ENCODE data around the gene HNF1B. TPM values are rescaled to one million over a fixed set of nuclear protein-coding genes. Genes with fewer than 3 reads are reported as not detected.

HNF1B gene
- total RNA-seq, 4 donors from 2014 or later, result 0.29 to 1.5 TPM; not detected in 2

DNA sequence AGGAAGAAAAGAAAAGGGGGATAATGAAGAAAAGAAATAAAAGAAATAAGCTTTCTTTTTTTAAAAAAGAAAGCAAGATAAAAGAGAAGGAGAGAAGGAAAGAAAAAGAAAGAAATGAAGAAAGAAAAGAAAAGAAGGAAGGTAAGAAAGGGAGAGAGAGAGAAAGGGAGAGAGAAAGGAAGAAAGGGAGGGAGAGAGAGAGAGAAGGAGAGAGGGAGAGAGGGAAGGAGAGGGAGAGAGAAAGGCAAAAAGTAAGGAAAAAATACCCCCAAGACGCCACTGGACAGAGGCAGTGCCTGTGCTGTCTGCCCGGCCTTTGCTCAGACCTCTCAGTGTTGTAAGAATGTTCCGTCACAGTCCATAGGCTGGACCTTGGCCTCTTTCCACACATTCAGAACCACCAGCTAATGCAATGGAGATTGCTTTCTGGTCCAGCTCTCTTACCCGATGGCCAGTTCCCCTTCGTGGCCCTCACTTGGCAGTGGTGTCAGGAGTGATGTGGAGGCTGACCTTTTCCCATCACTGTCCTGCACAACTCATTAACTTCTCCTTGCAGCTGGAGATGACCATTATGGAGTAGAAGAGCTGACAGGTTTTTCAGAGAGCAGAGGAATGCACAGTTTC is 14.3 kb upstream of the HNF1B start:
- no peak for DNase-seq
- intact Hi-C loops (cut with DNase I; ENCODE audit: low total_unique reads), result no loop called here
- H3K36me3 ChIP-seq, result no peaks in the 10 kb centered on the region
- H3K9me3 ChIP-seq, result no peaks in the 10 kb centered on the region
- no peaks in the 10 kb centered on the region for H3K27me3 ChIP-seq
- TF ChIP-seq, protein P1, sequence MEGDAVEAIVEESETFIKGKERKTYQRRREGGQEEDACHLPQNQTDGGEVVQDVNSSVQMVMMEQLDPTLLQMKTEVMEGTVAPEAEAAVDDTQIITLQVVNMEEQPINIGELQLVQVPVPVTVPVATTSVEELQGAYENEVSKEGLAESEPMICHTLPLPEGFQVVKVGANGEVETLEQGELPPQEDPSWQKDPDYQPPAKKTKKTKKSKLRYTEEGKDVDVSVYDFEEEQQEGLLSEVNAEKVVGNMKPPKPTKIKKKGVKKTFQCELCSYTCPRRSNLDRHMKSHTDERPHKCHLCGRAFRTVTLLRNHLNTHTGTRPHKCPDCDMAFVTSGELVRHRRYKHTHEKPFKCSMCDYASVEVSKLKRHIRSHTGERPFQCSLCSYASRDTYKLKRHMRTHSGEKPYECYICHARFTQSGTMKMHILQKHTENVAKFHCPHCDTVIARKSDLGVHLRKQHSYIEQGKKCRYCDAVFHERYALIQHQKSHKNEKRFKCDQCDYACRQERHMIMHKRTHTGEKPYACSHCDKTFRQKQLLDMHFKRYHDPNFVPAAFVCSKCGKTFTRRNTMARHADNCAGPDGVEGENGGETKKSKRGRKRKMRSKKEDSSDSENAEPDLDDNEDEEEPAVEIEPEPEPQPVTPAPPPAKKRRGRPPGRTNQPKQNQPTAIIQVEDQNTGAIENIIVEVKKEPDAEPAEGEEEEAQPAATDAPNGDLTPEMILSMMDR (IDR thresholded peaks at IDR 0.05), result no peak
- TF ChIP-seq POLR2A (IDR thresholded peaks at IDR 0.05), result no peak
- no peaks in the 10 kb centered on the region for H3K4me1 ChIP-seq
- no peak overlapping the region for H3K27ac ChIP-seq
- H3K4me3 ChIP-seq, result no peak overlapping the region

DNA sequence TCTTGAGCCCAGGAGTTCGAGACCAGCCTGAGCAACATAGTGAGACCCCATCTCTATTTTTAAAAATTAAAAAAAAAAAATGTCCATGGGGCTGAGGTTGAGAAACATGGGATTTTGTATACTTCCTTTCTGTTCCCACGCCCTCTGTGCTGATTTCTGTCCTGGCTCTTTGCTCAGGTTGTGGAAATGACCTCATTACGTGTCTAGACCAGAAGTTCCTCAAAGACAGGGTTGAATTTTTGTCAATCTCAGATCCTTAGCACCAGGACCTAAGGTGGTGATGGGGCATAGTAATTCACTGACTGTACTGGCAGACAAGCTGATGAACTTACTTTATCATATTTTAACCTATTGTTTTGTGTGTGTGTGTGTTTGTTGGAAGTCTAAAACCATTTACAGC is 11.2 kb upstream of the HNF1B start:
- intact Hi-C loops (cut with DNase I; ENCODE audit: low total_unique reads), result no loop called here
- no peak overlapping the region for H3K4me3 ChIP-seq
- H3K36me3 ChIP-seq, result no peaks in the 10 kb centered on the region
- TF ChIP-seq, protein P1 (IDR thresholded peaks at IDR 0.05), result no peak
- no peak for TF ChIP-seq POLR2A (IDR thresholded peaks at IDR 0.05)
- no peaks in the 10 kb centered on the region for H3K27me3 ChIP-seq
- no peak for DNase-seq
- no peaks in the 10 kb centered on the region for H3K9me3 ChIP-seq
- H3K27ac ChIP-seq, result no peak overlapping the region
- no peaks in the 10 kb centered on the region for H3K4me1 ChIP-seq

DNA sequence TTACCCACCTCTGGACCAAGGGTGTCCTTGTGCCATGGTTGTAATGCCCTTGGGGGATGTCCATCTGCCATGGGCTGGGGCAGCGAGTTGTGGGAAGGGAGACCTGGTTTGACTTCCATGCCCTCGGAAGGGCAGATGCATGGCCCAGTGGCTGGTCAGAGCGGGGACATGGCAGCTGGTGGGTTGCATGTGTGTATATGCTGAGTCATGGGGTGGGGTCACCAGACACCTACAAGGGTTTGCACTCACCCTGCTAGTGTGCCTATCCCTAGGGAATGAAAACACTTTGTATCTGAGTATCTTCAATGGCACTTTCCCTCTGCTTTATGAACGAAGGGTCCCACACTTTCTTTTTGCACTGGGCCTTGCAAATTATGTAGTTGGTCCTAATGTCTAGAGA is 10.6 kb upstream of the HNF1B start:
- Histone ChIP-seq H3K27ac (no peak overlapping the region), H3K36me3 (no peaks in the 10 kb centered on the region), H3K27me3 (no peaks in the 10 kb centered on the region), H3K9me3 (no peaks in the 10 kb centered on the region), H3K4me1 (no peaks in the 10 kb centered on the region), H3K4me3 (no peak overlapping the region)
- intact Hi-C loops (cut with DNase I; ENCODE audit: low total_unique reads), result no loop called here
- no peak for TF ChIP-seq POLR2A (IDR thresholded peaks at IDR 0.05)
- TF ChIP-seq, protein P1 (IDR thresholded peaks at IDR 0.05), result no peak
- no peak for DNase-seq

DNA sequence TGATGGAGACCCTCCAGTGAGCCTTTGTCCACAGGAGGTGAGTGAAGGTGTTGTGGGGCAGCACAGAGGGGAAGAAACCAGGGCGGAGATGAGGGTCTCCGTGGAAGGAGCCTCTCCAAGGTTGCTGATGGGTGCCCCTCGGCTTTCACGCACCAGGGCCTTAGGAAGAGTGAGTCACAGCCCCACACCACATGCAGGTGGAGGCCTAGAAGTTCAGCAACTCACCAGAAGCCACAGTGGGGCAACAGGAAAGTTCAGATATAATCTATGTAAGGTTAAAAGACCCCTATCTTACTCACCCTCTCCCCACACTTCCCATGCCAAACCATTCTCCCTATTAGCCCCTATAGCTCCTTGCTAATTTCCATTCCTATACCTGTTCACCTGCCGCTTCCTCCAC is 9.5 kb upstream of the HNF1B start:
- intact Hi-C loops (cut with DNase I; ENCODE audit: low total_unique reads), result no loop called here
- Histone ChIP-seq H3K36me3 (no peaks in the 10 kb centered on the region), H3K27ac (no peak overlapping the region), H3K27me3 (no peaks in the 10 kb centered on the region), H3K4me3 (no peak overlapping the region), H3K9me3 (no peaks in the 10 kb centered on the region), H3K4me1 (no peaks in the 10 kb centered on the region)
- DNase-seq, result no peak
- no peak for TF ChIP-seq POLR2A (IDR thresholded peaks at IDR 0.05)
- TF ChIP-seq, protein P1 (IDR thresholded peaks at IDR 0.05), result no peak

DNA sequence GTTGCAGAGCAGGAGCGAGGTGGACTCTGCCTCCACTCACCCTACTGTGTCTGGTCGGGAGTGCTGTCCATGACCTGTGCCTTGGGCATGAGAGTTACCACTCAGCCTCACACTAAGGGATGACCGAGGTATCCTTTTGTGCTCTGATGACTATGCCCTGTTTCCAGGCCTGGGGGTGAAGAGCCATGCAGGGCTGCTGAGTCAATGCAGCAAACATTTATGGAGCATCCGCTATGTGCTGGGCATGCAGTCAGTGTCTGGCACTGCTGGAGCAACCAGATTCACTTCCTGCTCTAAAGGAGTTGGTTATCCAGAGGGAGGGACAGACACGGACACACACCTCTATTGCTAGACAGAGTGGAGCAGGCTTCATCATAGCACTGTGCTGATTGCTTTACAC is 7.6 kb upstream of the HNF1B start:
- no peaks in the 10 kb centered on the region for H3K27me3 ChIP-seq
- H3K4me1 ChIP-seq, result no peaks in the 10 kb centered on the region
- H3K36me3 ChIP-seq, result no peaks in the 10 kb centered on the region
- no peak overlapping the region for H3K27ac ChIP-seq
- intact Hi-C loops (cut with DNase I; ENCODE audit: low total_unique reads), result no loop called here
- no peak overlapping the region for H3K4me3 ChIP-seq
- H3K9me3 ChIP-seq, result no peaks in the 10 kb centered on the region
- TF ChIP-seq, protein P1 (IDR thresholded peaks at IDR 0.05), result no peak
- TF ChIP-seq POLR2A (IDR thresholded peaks at IDR 0.05), result no peak
- no peak for DNase-seq

All from uterus (tissue), 4 donors.